GM21360 (cell line): ENCODE data around the gene RPS6KA2.
"Not testable (repeated sequence)": the region's sequence is repeated elsewhere in the genome, so short reads cannot be mapped to it uniquely, and the experiment has no call there.

Source experiments
- ATAC-seq: cut with Tn5 transposase; IDR thresholded peaks from one replicate; pipeline ENCODE4 v1.9.1; 2021; ENCODE audit warnings: mild to moderate bottlenecking, moderate library complexity; ENCODE audit not compliant: unreplicated experiment

RPS6KA2 gene

GRCh38 chr6:166595061-166595780, 31.8 kb downstream of the RPS6KA2 start:
- ATAC-seq, result no peak

GRCh38 chr6:166592821-166593220, 34.2 kb downstream of the RPS6KA2 start:
- no peak for ATAC-seq

GRCh38 chr6:166591961-166592520, 35.0 kb downstream of the RPS6KA2 start:
- no peak for ATAC-seq

GRCh38 chr6:166591026-166591425, 36.0 kb downstream of the RPS6KA2 start:
- no peak for ATAC-seq

- ATAC-seq, result no peak
Observed at GRCh38 chr6:166589786-166590574, 37.1 kb downstream of the RPS6KA2 start.

GRCh38 chr6:166589337-166589731, 37.7 kb downstream of the RPS6KA2 start:
- ATAC-seq, result peak; percentile 27

GRCh38 chr6:166588691-166589336, 38.2 kb downstream of the RPS6KA2 start:
- no peak for ATAC-seq

- peak; percentile 76 for ATAC-seq
Observed at GRCh38 chr6:166587631-166588413, 39.2 kb downstream of the RPS6KA2 start.

- peak; percentile 66 for ATAC-seq
Observed at GRCh38 chr6:166586424-166587156, 40.5 kb downstream of the RPS6KA2 start, which contains the start of gene RAMACL. TSS of gene RAMACL (minus strand) at chr6:166586678. CDS start at chr6:166586477, 201 bp downstream.

GRCh38 chr6:166584853-166585429, 42.1 kb downstream of the RPS6KA2 start:
- ATAC-seq, result no peak

GRCh38 chr6:166584155-166584554, 42.9 kb downstream of the RPS6KA2 start:
- ATAC-seq, result no peak

- no peak for ATAC-seq
Observed at GRCh38 chr6:166583230-166583965, 43.7 kb downstream of the RPS6KA2 start.

- no peak for ATAC-seq
Observed at GRCh38 chr6:166582258-166582657, 44.8 kb downstream of the RPS6KA2 start.

GRCh38 chr6:166581801-166582200, 45.2 kb downstream of the RPS6KA2 start:
- ATAC-seq, result not testable (repeated sequence)

- no peak for ATAC-seq
Observed at GRCh38 chr6:166581091-166581511, 46.0 kb downstream of the RPS6KA2 start.

GRCh38 chr6:166580076-166581050, 46.7 kb downstream of the RPS6KA2 start:
- no peak for ATAC-seq

GRCh38 chr6:166579237-166579850, 47.7 kb downstream of the RPS6KA2 start:
- ATAC-seq, result no peak
